Thoracic aorta (tissue), 2 donors: ENCODE data around the gene CIDEB. TPM values are rescaled to one million over a fixed set of nuclear protein-coding genes. Genes with fewer than 3 reads are reported as not detected.
"Not testable (repeated sequence)": the region's sequence is repeated elsewhere in the genome, so short reads cannot be mapped to it uniquely, and the experiment has no call there.

Experiments used
- ATAC-seq: fragments of 150-250 bp; one replicate; pipeline ENCODE4 v1.8.0; 2017; ENCODE audit warnings: low read depth; ENCODE audit not compliant: insufficient number of reproducible peaks, low FRiP score
- DNase-seq: peaks from one replicate; pipeline ENCODE4 v3.0.0-alpha.2; 2020; ENCODE audit warnings: low spot score
- H3K27ac ChIP-seq, 2 donors: fragments of 200-600 bp; sonication (generic); 1 replicate in 1 of 2; 2 replicates in 1 of 2; pipeline ENCODE4 v1.5.1; 2016; ENCODE audit warnings: mild to moderate bottlenecking in 2 of 2, moderate library complexity in 2 of 2
- H3K27me3 ChIP-seq: fragments of 200-600 bp; sonication (generic); replicated peaks from 2 replicates; pipeline ENCODE4 v1.6.0; 2016; ENCODE audit warnings: mild to moderate bottlenecking; ENCODE audit not compliant: insufficient read depth
- H3K36me3 ChIP-seq: fragments of 200-600 bp; sonication (generic); one replicate; pipeline ENCODE4 v1.5.1; 2016
- H3K4me1 ChIP-seq, 2 donors: fragments of 200-600 bp; sonication (generic); 1 replicate in 1 of 2; 2 replicates in 1 of 2; pipeline versions ENCODE4 v1.5.1 to v1.6.0; 2016; ENCODE audit warnings: low read depth in 2 of 2, mild to moderate bottlenecking in 1 of 2; ENCODE audit not compliant: control insufficient read depth in 1 of 2
- H3K4me3 ChIP-seq: fragments of 200-600 bp; sonication (generic); 2 replicates; pipeline ENCODE4 v1.5.1; 2016; ENCODE audit warnings: mild to moderate bottlenecking
- H3K9me3 ChIP-seq: fragments of 200-600 bp; sonication (generic); 2 replicates; pipeline ENCODE4 v1.5.1; 2016
- CTCF ChIP-seq: fragments of 200-600 bp; sonication (generic); IDR thresholded peaks from one replicate; pipeline ENCODE4 v1.5.1; 2019; ENCODE audit warnings: antibody characterized with exemption
- total RNA-seq, 2 donors: library from RNA; depleted of rRNA; stranded (reverse); fragments of >200 nt; gene quantifications; one replicate each; pipeline versions ENCODE4 v1.1.0 to v1.2.3, GENCODE V29; 2016

CIDEB gene
- total RNA-seq, result 10 to 100 TPM; 10.9 to 17.3 TPM

GRCh38 chr14:24307575-24308341 lies at the start of gene CIDEB:
Gene CIDEB (minus strand): TSS chr14:24307977. CDS start chr14:24307858, 119 bp downstream.
- peaks cover 38% of the 10 kb centered on the region for H3K36me3 ChIP-seq
- peaks cover 5 to 21% of the 10 kb centered on the region in 2 donors for H3K4me1 ChIP-seq
- H3K27me3 ChIP-seq, result no peaks in the 10 kb centered on the region
- H3K4me3 ChIP-seq, result no peak within 1 kb of the TSS
- peak; percentile 82 for TF ChIP-seq CTCF
- no peak within 1 kb of the TSS for H3K27ac ChIP-seq
- DNase-seq, result no peak
- H3K9me3 ChIP-seq, result no peaks in the 10 kb centered on the region
- ATAC-seq, result no peak

GRCh38 chr14:24356208-24356607 lies 48.4 kb upstream of the CIDEB start:
- ATAC-seq (no peak), DNase-seq (no peak)
- no peak overlapping the region for H3K4me3 ChIP-seq
- H3K27ac ChIP-seq, result no peak overlapping the region
- no peak for TF ChIP-seq CTCF
- H3K36me3 ChIP-seq, result no peaks in the 10 kb centered on the region
- no peaks in the 10 kb centered on the region for H3K9me3 ChIP-seq
- H3K27me3 ChIP-seq, result no peaks in the 10 kb centered on the region
- no peaks in the 10 kb centered on the region for H3K4me1 ChIP-seq

GRCh38 chr14:24355009-24355408 lies 47.2 kb upstream of the CIDEB start:
- DNase-seq (no peak), ATAC-seq (no peak)
- Histone ChIP-seq H3K4me3 (no peak overlapping the region), H3K27me3 (no peaks in the 10 kb centered on the region), H3K36me3 (no peaks in the 10 kb centered on the region), H3K9me3 (no peaks in the 10 kb centered on the region), H3K4me1 (no peaks in the 10 kb centered on the region), H3K27ac (no peak overlapping the region)
- no peak for TF ChIP-seq CTCF

- ATAC-seq, H3K9me3 ChIP-seq, H3K27ac ChIP-seq: not testable (repeated sequence)
Measured at GRCh38 chr14:24354482-24354825, 46.7 kb upstream of the CIDEB start.

GRCh38 chr14:24353559-24354481 lies 46.0 kb upstream of the CIDEB start:
- Histone ChIP-seq H3K27ac (no peak overlapping the region), H3K9me3 (no peaks in the 10 kb centered on the region), H3K4me1 (no peaks in the 10 kb centered on the region), H3K36me3 (no peaks in the 10 kb centered on the region), H3K27me3 (no peaks in the 10 kb centered on the region), H3K4me3 (no peak overlapping the region)
- DNase-seq (no peak), ATAC-seq (no peak)
- TF ChIP-seq CTCF, result no peak

More at GRCh38 chr14:24354482-24354825, 46.7 kb upstream of the CIDEB start:
- H3K36me3 ChIP-seq, H3K27me3 ChIP-seq, H3K4me3 ChIP-seq, H3K4me1 ChIP-seq, DNase-seq: not testable (repeated sequence)
